ENCODE results near the gene FUT6.
"Not testable (repeated sequence)": the region's sequence is repeated elsewhere in the genome, so short reads cannot be mapped to it uniquely, and the experiment has no call there.

The FUT6 gene, protein sequence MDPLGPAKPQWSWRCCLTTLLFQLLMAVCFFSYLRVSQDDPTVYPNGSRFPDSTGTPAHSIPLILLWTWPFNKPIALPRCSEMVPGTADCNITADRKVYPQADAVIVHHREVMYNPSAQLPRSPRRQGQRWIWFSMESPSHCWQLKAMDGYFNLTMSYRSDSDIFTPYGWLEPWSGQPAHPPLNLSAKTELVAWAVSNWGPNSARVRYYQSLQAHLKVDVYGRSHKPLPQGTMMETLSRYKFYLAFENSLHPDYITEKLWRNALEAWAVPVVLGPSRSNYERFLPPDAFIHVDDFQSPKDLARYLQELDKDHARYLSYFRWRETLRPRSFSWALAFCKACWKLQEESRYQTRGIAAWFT

DNA sequence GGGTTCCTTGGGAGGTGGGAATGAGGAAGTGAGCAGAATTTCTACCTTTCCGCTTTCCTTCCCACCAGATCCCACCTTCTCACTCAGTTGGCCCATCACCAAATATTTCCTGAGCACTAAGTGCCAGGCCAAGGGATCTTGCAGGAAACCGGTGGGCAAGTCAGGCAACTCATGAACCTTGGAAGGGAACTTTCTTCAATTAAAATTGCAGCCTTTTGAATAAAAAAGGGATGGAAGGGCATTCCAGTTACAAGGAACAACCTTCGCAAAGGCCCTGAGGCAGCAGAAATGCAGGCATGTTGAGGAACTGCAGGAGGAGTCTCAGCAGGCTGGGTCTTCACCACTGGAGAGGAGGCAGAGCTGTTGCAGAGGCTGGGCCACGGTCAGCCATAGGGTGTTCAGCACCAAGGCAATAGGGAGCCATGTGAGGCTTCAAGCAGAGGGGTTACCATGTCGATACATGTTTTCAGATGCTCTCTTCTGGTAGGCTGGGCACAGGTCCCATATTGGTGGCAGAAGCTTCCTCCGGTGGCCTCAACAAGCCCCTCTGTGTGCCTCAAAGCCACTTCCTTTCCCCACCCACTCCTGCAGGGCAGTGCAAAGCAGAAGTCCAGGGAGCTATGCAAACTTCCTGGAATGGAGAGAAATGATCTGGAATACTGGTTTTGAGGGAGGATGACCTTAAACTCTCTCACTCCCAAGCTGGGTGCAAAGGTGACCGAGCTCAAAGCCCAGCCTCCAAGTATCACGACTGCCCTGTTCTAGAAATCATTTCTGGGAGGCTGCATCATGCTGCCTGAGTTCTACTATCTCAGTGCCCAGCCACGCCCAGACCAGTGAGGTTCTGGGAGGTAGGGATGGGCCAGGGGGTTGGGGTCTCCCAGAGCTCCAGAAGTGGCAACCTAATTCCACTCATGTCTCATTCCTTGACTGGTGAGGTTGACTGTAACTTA lies at the start of gene FUT6:
FUT6 (minus strand) TSS at position 638 of the 953 bp plus-strand sequence. CDS start 7,135 bp downstream, outside the sequence.
- FAIRE-seq, result no peak

GRCh38 chr19:5884065-5884811 lies 44.7 kb upstream of the FUT6 start:
- not testable (repeated sequence) for FAIRE-seq

- not testable (repeated sequence) for FAIRE-seq
Observed at GRCh38 chr19:5883157-5883873, 43.8 kb upstream of the FUT6 start.

DNA sequence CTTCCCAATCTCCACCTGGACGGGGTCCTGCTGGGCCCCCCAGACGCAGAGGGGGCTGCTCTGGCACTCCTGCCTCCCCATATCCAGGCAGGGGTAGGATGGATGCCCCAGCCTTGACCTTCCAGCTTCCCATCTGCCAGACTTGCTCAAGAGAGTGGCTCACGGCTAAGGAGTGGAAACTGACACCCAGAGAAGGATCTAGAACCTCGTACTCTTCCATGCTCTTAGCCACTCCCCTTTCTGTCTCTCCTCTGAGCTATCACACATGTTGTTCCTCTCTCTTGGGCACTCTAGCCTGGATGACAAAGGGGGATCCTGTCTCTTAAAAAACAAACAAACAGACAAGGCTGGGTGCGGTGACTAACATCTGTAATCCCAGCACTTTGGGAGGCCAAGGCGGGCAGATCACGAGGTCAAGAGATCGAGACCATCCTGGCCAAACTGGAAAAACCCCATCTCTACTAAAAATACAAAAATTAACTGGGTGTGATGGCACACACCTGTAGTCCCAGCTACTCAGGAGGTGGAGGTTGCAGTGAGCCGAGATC lies 43.0 kb upstream of the FUT6 start:
- FAIRE-seq, result no peak

DNA sequence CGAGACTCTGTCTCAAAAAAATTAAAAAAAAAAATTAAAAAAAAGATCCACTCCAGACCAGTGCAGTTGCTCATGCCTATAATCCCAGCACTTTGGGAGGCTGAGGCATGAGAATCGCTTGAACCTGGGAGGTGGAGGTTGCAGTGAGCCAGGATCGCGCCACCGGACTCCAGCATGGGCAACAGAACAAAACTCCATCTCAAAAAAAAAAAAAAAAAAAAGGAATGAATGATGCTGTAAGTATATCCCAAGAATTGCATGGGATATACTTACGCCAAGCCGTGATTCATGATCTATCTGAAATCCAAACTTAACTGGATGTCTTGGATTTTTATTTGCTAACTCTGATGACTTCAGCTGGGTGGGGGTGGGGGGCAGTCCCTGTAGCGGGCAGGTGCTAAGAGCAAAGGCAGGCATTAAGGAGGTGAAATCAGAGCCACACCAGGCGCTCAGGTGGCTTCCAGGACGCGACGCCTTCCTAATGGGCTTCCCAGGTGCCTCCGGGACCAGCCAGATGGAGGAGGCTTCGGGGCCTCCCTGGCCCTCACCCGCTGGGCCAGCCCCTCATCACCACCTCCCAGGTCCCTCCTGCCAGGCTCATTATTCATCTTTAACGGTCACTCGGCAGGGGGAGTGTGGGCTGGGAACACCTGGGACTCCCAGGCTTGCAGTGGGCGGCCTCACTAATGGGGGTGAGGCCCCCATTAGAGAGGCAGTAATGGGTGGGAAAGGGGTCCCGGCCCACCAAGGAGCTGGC lies 42.2 kb upstream of the FUT6 start:
- FAIRE-seq, result no peak

DNA sequence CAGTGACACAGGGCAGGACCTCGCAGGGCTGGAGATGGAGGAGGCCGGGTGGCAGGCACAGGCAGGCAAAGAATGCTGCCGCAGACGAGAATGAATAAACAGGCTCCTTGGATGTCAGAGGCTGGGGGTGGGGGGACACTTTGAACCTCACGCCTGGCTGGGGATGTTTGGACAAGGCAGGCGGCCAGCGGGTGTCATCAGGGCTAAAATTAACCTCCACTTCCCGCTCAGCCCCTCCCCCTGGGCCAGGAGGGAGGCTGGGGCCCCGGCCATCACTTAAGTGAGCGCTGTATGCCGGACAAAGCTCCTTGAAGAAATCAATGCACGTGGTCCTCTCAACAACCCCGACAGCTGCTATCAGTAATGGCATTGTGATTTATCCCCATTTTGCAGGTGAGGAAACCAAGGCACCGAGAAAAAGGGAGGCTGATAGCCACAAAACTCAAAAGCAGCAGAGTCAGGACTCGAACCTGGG lies 41.1 kb upstream of the FUT6 start:
- no peak for FAIRE-seq

GRCh38 chr19:5880196-5880595 lies 40.7 kb upstream of the FUT6 start:
- no peak for FAIRE-seq

DNA sequence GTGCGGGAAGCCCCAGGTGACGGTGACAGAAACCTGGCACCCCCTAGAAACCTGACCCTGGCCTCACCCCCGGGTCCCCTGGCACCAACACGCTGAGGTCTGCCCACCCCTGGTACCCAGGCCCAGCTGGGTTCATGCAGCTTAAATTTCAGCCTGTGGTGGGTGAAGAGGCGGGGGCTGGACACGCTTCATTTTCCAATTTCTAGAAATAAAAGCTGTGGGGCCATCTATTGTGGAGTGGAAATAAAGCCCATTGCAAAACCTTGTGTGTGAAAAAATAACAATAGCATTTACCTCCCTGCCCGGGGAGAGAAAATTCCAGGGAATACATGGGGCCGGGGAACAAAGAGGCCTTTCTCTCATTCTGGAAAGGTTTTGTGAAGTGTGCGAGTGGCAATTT lies 38.4 kb upstream of the FUT6 start:
- no peak for FAIRE-seq

GRCh38 chr19:5877427-5877826 lies 37.9 kb upstream of the FUT6 start:
- FAIRE-seq, result no peak

DNA sequence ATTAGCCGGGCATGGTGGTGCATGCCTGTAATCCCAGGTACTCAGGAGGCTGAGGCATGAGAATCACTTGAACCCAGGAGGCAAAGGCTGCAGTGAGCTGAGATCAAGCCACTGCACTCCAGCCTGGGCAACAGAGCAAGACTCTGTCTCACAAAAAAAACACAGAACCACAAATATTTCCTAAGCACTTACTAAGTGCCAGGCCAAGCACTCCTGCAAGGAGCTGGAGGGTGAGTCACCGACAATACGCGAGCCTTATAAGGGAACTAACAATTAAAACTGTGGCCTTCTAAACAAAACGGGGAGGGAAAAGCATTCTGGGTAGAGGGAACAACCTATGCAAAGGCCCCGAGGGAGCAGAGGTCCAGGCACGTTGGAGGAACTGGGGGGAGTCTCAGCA lies 35.0 kb upstream of the FUT6 start:
- FAIRE-seq, result not testable (repeated sequence)

DNA sequence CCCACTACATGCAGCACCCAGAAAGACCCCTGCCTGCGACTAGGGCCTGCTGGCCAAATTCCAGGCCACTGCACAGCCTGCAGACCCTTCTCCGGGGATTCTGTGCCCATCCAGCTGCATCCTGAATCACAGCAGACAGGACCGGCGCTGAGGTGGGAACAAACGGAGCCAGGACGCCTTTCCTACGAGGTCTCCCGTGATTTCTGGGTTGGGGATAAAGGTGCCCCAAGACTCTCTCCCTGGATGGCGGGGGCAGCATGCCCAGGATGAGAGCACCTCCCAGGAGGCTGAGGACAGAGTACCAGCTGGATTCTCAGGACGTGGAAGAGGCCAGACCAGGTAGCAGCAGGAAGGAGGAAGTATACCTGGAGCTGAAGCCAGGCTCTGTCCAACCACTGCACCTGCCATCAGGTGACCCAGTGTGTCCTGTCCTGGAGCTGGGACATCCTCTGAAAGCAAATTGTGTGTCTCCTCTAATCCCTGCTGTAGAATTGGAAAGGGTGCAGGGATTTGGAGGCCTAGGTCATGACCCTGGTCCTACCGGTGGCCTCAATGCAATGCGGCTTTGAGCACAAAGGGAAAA lies 34.2 kb upstream of the FUT6 start:
- FAIRE-seq, result no peak

- FAIRE-seq, result no peak
Observed at GRCh38 chr19:5870986-5871394, 31.5 kb upstream of the FUT6 start.

- FAIRE-seq, result no peak
Observed at GRCh38 chr19:5867201-5868136, 28.0 kb upstream of the FUT6 start.

- no peak for FAIRE-seq
Observed at GRCh38 chr19:5865772-5866171, 26.3 kb upstream of the FUT6 start.

DNA sequence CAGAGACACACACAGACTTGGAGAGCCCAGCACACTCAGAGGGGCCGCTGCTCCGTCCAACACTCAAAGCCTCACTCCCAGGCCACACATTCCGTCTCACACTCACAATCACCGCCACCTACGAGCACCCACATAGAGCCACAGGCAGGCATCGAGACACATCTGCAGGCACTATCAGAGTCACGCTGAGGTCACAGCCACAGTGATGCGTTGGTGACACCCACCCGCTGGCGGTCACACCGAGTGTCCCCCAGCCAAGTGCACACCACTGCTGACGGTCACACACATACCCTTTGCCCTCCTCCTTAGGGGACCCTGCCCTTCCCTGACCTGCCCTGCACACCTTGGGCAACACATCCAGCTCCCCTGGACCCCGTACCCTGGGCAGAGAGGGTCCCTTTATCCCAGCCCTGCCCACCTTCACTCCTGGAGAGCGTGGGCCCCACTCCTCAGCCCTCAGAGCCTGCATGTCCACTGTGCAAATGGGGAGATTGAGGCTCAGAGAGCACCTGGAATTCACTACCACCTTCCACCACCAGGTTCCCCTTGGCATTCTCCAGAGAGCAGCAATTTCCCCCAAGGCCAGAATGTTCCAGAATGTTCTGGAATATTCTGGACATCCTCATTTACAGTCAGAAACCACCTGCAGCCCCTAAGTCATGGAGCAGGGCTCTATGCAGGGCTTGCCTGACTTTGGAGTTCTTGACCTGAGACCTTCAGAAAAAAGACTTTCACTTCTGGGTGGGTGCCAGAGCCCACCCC lies 25.4 kb upstream of the FUT6 start:
- no peak for FAIRE-seq

DNA sequence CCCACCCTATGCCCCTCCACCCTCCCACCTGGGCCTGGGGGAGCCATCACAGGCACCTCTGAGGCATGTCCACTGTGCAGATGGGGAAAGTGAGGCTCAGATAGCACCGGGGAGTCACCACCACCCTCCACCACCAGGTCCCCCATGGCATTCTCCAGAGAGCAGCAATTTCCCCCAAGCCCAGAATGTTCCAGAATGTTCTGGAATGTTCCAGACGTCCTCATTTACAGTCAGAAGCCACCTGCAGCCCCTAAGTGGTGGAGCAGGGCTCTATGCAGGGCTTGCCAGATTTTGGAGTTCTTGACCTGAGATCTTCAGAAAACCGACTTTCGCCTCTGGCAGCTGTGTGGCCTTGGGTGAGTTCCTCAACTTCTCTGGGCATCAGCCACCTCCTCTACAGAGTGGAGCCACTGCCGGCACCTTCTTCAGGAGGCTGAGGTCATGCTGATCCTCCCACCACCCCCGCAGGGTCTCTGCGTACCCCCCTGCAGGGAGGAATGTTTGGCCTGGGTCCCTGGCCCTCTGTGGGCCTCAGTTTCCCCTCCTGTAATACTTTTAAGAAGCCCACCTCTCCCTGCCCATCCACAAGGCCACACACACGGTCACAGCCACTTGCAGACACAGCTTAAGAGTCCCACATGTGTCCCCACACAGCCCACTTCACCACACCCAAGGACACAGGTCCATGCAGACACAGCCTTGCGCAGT lies 24.7 kb upstream of the FUT6 start:
- FAIRE-seq, result no peak

DNA sequence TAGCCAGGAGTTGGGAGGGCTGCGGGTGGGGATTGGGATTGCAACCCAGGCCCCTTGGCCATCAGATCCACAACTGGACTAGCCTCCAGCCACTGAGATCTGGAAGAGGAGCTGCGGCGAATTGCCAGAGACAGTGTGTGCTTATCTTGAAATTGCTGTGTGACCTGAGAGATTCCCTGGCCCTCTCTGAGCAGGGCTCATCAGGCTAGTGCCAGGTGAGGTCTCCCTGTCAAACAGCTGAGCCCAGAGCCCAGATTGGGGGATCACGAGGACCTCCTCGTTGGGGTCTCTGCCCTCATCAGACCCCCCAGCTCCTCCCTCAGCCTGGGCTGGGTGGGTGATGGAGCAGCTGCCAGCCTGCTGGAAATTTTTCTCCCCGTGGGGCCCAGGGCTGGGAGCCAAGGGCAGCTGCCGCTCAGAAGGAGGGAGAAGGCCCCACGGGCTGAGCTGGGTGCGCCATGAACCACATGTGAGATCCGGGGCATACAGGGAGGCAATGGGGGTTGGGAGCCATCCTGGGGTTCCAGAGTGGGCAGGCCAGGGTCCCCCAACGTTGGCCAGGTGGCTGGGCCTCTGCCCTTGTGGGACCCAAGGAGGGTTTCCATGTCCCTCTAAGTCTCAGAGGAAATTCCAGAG lies 23.6 kb upstream of the FUT6 start:
- no peak for FAIRE-seq
